ENCODE measurements around the gene KRTAP3-3.

KRTAP3-3 gene

GRCh38 chr17:40974366-40974765 is 19.6 kb downstream of the KRTAP3-3 start:
- H2AFZ ChIP-seq (ENCODE audit: low read depth, low read length), result no peak overlapping the region
- H3K79me2 ChIP-seq (ENCODE audit: insufficient read depth, low read length), result no peaks in the 10 kb centered on the region
- no peaks in the 10 kb centered on the region for H3K36me3 ChIP-seq (ENCODE audit: insufficient read depth, low read length)
- ATAC-seq (ENCODE audit: insufficient read depth, low read depth) (no peak), DNase-seq (no peak)
- no peak for TF ChIP-seq CTCF (IDR thresholded peaks at IDR 0.05; ENCODE audit: borderline replicate concordance, extremely low read depth, low read length, poor library complexity, severe bottlenecking)
- TF ChIP-seq EZH2 (IDR thresholded peaks at IDR 0.05; ENCODE audit: borderline replicate concordance, low read depth, low read length, severe bottlenecking), result no peak
- H3K4me3 ChIP-seq (ENCODE audit: low read depth in 1 of 2, low read length in 2 of 2), result no peak overlapping the region
- no peak overlapping the region for H3K27ac ChIP-seq (ENCODE audit: low read length)
- H4K20me1 ChIP-seq (ENCODE audit: insufficient read depth, low read length), result no peaks in the 10 kb centered on the region
- no peaks in the 10 kb centered on the region for H3K4me1 ChIP-seq (ENCODE audit: insufficient read depth, low read length)
- H3K9ac ChIP-seq (ENCODE audit: low read depth, low read length), result no peak overlapping the region
- H3K4me2 ChIP-seq (ENCODE audit: insufficient read depth, low read length), result no peak overlapping the region
- peaks cover 16% of the 10 kb centered on the region for H3K27me3 ChIP-seq (ENCODE audit: insufficient read depth, low read length, poor library complexity)
- no peaks in the 10 kb centered on the region for H3K9me3 ChIP-seq (ENCODE audit: insufficient read depth, low read length, severe bottlenecking)

DNA sequence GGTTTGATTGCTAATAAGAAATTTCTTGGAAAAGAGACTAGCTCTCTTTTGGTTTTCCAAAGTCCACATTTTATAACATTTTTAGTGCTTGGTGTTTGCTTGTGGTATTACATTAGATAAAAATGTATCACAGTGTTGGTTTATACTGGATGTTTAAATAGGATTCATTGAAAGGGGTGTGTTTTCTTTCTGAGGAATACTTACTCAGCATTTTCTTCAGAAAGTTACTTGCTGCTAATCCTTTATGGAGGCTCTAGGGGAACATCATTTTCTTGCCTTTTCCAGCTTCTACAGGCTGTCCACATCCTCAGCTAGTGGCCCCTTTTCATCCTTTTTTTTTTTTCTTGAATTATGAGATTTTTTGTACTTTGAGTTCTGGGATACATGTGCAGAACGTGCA is 26.4 kb downstream of the KRTAP3-3 start:
- no peak overlapping the region for H3K4me3 ChIP-seq (ENCODE audit: low read depth in 1 of 2, low read length in 2 of 2)
- no peaks in the 10 kb centered on the region for H3K79me2 ChIP-seq (ENCODE audit: insufficient read depth, low read length)
- no peaks in the 10 kb centered on the region for H3K4me1 ChIP-seq (ENCODE audit: insufficient read depth, low read length)
- no peak for DNase-seq
- no peaks in the 10 kb centered on the region for H4K20me1 ChIP-seq (ENCODE audit: insufficient read depth, low read length)
- no peak overlapping the region for H3K4me2 ChIP-seq (ENCODE audit: insufficient read depth, low read length)
- no peak overlapping the region for H2AFZ ChIP-seq (ENCODE audit: low read depth, low read length)
- H3K27me3 ChIP-seq (ENCODE audit: insufficient read depth, low read length, poor library complexity), result peaks cover 7% of the 10 kb centered on the region
- no peak for TF ChIP-seq EZH2 (IDR thresholded peaks at IDR 0.05; ENCODE audit: borderline replicate concordance, low read depth, low read length, severe bottlenecking)
- no peak for TF ChIP-seq CTCF (IDR thresholded peaks at IDR 0.05; ENCODE audit: borderline replicate concordance, extremely low read depth, low read length, poor library complexity, severe bottlenecking)
- no peaks in the 10 kb centered on the region for H3K9me3 ChIP-seq (ENCODE audit: insufficient read depth, low read length, severe bottlenecking)
- H3K36me3 ChIP-seq (ENCODE audit: insufficient read depth, low read length), result no peaks in the 10 kb centered on the region
- H3K27ac ChIP-seq (ENCODE audit: low read length), result no peak overlapping the region
- no peak for ATAC-seq (ENCODE audit: insufficient read depth, low read depth)
- H3K9ac ChIP-seq (ENCODE audit: low read depth, low read length), result no peak overlapping the region

- Histone ChIP-seq H3K9ac (ENCODE audit: low read depth, low read length) (no peak within 1 kb of the TSS), H3K4me3 (ENCODE audit: low read depth in 1 of 2, low read length in 2 of 2) (no peak within 1 kb of the TSS), H3K4me1 (ENCODE audit: insufficient read depth, low read length) (no peaks in the 10 kb centered on the region), H4K20me1 (ENCODE audit: insufficient read depth, low read length) (no peaks in the 10 kb centered on the region), H3K9me3 (ENCODE audit: insufficient read depth, low read length, severe bottlenecking) (no peaks in the 10 kb centered on the region), H3K27ac (ENCODE audit: low read length) (no peak within 1 kb of the TSS), H3K4me2 (ENCODE audit: insufficient read depth, low read length) (no peak within 1 kb of the TSS), H3K79me2 (ENCODE audit: insufficient read depth, low read length) (no peaks in the 10 kb centered on the region), H2AFZ (ENCODE audit: low read depth, low read length) (no peak within 1 kb of the TSS), H3K27me3 (ENCODE audit: insufficient read depth, low read length, poor library complexity) (peaks cover 3% of the 10 kb centered on the region), H3K36me3 (ENCODE audit: insufficient read depth, low read length) (no peaks in the 10 kb centered on the region)
- TF ChIP-seq EZH2 (IDR thresholded peaks at IDR 0.05; ENCODE audit: borderline replicate concordance, low read depth, low read length, severe bottlenecking), result no peak
- TF ChIP-seq CTCF (IDR thresholded peaks at IDR 0.05; ENCODE audit: borderline replicate concordance, extremely low read depth, low read length, poor library complexity, severe bottlenecking), result no peak
- ATAC-seq (ENCODE audit: insufficient read depth, low read depth), result no peak
- DNase-seq, result no peak
These were observed 27.1 kb downstream of the KRTAP3-3 start, which contains the start of gene KRT39 for GRCh38 chr17:40966848-40967247. Gene KRT39, minus strand, starts transcription at chr17:40966948. Its CDS starts 92 bp downstream, at chr17:40966856.

GRCh38 chr17:40963838-40964237 is 30.1 kb downstream of the KRTAP3-3 start:
- H3K27ac ChIP-seq (ENCODE audit: low read length), result no peak overlapping the region
- H3K9ac ChIP-seq (ENCODE audit: low read depth, low read length), result no peak overlapping the region
- no peaks in the 10 kb centered on the region for H3K9me3 ChIP-seq (ENCODE audit: insufficient read depth, low read length, severe bottlenecking)
- no peak overlapping the region for H2AFZ ChIP-seq (ENCODE audit: low read depth, low read length)
- peaks cover 3% of the 10 kb centered on the region for H3K27me3 ChIP-seq (ENCODE audit: insufficient read depth, low read length, poor library complexity)
- ATAC-seq (ENCODE audit: insufficient read depth, low read depth), result peak; percentile 57; the same call in 2 of the 3 replicates
- H3K4me2 ChIP-seq (ENCODE audit: insufficient read depth, low read length), result no peak overlapping the region
- no peak for DNase-seq
- no peak overlapping the region for H3K4me3 ChIP-seq (ENCODE audit: low read depth in 1 of 2, low read length in 2 of 2)
- no peaks in the 10 kb centered on the region for H3K36me3 ChIP-seq (ENCODE audit: insufficient read depth, low read length)
- H3K79me2 ChIP-seq (ENCODE audit: insufficient read depth, low read length), result no peaks in the 10 kb centered on the region
- no peaks in the 10 kb centered on the region for H3K4me1 ChIP-seq (ENCODE audit: insufficient read depth, low read length)
- no peaks in the 10 kb centered on the region for H4K20me1 ChIP-seq (ENCODE audit: insufficient read depth, low read length)
- TF ChIP-seq CTCF (IDR thresholded peaks at IDR 0.05; ENCODE audit: borderline replicate concordance, extremely low read depth, low read length, poor library complexity, severe bottlenecking), result peak; percentile 82
- TF ChIP-seq EZH2 (IDR thresholded peaks at IDR 0.05; ENCODE audit: borderline replicate concordance, low read depth, low read length, severe bottlenecking), result no peak
